ENCODE data around the gene LIN7B. TPM values are rescaled to one million over a fixed set of nuclear protein-coding genes. Genes with fewer than 3 reads are reported as not detected.
"Not testable (repeated sequence)": the region's sequence is repeated elsewhere in the genome, so short reads cannot be mapped to it uniquely, and the experiment has no call there.

The LIN7B gene
- total and polyA plus RNA-seq, 9 of the 15 experiments (the other 6 are each of a cell fraction or from before 2014, with no cell fraction given) = 0.89 to 15.7 (median 4.0) TPM

DNA sequence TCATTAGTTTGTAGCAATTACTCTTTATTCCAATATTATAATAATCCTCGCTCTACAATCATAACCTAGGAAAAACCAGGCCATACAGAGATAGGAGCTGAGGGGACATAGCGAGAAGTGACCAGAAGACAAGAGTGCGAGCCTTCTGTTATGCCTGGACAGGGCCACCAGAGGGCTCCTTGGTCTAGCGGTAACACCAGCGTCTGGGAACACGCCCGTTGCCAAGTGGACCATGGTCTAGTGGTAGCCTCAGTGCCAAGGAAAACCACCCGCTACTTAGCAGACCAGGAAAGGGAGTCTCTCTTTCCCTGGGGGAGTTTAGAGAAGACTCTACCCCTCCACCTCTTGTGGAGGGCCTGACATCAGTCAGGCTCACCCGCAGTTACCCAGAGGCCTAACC lies 39.3 kb upstream of the LIN7B start (continued):
- TF ChIP-seq, protein P1, sequence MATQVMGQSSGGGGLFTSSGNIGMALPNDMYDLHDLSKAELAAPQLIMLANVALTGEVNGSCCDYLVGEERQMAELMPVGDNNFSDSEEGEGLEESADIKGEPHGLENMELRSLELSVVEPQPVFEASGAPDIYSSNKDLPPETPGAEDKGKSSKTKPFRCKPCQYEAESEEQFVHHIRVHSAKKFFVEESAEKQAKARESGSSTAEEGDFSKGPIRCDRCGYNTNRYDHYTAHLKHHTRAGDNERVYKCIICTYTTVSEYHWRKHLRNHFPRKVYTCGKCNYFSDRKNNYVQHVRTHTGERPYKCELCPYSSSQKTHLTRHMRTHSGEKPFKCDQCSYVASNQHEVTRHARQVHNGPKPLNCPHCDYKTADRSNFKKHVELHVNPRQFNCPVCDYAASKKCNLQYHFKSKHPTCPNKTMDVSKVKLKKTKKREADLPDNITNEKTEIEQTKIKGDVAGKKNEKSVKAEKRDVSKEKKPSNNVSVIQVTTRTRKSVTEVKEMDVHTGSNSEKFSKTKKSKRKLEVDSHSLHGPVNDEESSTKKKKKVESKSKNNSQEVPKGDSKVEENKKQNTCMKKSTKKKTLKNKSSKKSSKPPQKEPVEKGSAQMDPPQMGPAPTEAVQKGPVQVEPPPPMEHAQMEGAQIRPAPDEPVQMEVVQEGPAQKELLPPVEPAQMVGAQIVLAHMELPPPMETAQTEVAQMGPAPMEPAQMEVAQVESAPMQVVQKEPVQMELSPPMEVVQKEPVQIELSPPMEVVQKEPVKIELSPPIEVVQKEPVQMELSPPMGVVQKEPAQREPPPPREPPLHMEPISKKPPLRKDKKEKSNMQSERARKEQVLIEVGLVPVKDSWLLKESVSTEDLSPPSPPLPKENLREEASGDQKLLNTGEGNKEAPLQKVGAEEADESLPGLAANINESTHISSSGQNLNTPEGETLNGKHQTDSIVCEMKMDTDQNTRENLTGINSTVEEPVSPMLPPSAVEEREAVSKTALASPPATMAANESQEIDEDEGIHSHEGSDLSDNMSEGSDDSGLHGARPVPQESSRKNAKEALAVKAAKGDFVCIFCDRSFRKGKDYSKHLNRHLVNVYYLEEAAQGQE (IDR thresholded peaks at IDR 0.05; ENCODE audit: borderline replicate concordance) = peak; percentile 71; the same call in 1 of the 2 replicates
- TF ChIP-seq, protein P1 (CRISPR knock-in tag; IDR thresholded peaks at IDR 0.05; ENCODE audit: low read depth) = not testable (repeated sequence)

GRCh38 chr19:49080392-49080791 lies 33.8 kb upstream of the LIN7B start:
- BruUV-seq (replicated peaks) = no TSS peak
- no peak for FAIRE-seq
- in situ Hi-C loops (cut with MboI) = no loop called here
- WGBS (ENCODE audit: insufficient coverage, low coverage, missing lambda C conversion rate) = 65% methylated on average over 4 of the region's 4 CpGs
- ChIA-PET CTCF (ENCODE audit: low intra/inter-chr PET ratio) (no interaction called here), POLR2A (no interaction called here)
- Histone ChIP-seq H3K27ac (ENCODE audit: extremely low read depth, low read depth, low read length) (no peak overlapping the region), H3K27me3 (ENCODE audit: control insufficient read depth in 2 of 2, insufficient read depth in 2 of 2, low read length in 2 of 2) (no peaks in the 10 kb centered on the region), H3K4me2 (ENCODE audit: insufficient read depth, low read length) (no peak overlapping the region), H2AFZ (ENCODE audit: low read depth, low read length) (no peak overlapping the region), H3K9me3 (replicated peaks; ENCODE audit: control insufficient read depth, insufficient read depth, low read depth, low read length) (no peaks in the 10 kb centered on the region), H3K79me2 (ENCODE audit: control insufficient read depth, insufficient read depth, low read length) (peaks cover 6% of the 10 kb centered on the region), H3K9ac (ENCODE audit: insufficient read depth in 1 of 2, low read depth in 2 of 2, low read length in 2 of 2) (no peak overlapping the region), H3K9me1 (ENCODE audit: control insufficient read depth, insufficient read depth, low read length) (no peaks in the 10 kb centered on the region), H3K4me3 (no peak overlapping the region), H3K4me1 (replicated peaks in 1 of 2; ENCODE audit: control insufficient read depth in 2 of 2, insufficient read depth in 2 of 2, low read length in 2 of 2) (peaks cover 5 to 19% of the 10 kb centered on the region in 2 experiments; a peak in 4 of 5 replicates), H4K20me1 (replicated peaks; ENCODE audit: control insufficient read depth, insufficient read depth, low read length) (no peaks in the 10 kb centered on the region; the same call in 1 of the 2 replicates), H3K36me3 (ENCODE audit: control insufficient read depth, insufficient read depth, low read length) (no peaks in the 10 kb centered on the region)
- TF ChIP-seq CEBPB (tag; IDR thresholded peaks at IDR 0.05) (0 out of 2 replicates have a peak, but pooled peaks have one; percentile 6), CREB5 (CRISPR knock-in tag; IDR thresholded peaks at IDR 0.05) (no peak)
- ATAC-seq = no peak
- no peak for DNase-seq (ENCODE audit: extremely low read depth in 1 of 4, low spot score in 3 of 4)
- intact Hi-C loops (cut with micrococcal nuclease) = no loop called here
